Measurements from ENCODE around the gene MTCH2.
"Not testable (repeated sequence)": the region's sequence is repeated elsewhere in the genome, so short reads cannot be mapped to it uniquely, and the experiment has no call there.

GRCh38 chr11:47640506-47640905 lies 1.9 kb downstream of the MTCH2 start:
- not testable (repeated sequence) for TF ChIP-seq CTCF (IDR thresholded peaks at IDR 0.05); POLR2A (IDR thresholded peaks at IDR 0.05; ENCODE audit: low read depth); POLR2AphosphoS5 (IDR thresholded peaks at IDR 0.05); EP300 (IDR thresholded peaks at IDR 0.05)

All from esophagus muscularis mucosa (tissue), 4 donors.